ENCODE results near the gene CHFR. TPM values are rescaled to one million over a fixed set of nuclear protein-coding genes. Genes with fewer than 3 reads are reported as not detected.

Gene CHFR
- total and polyA plus RNA-seq, 2 experiments from 2014 or later, result 23.0 to 42.7 TPM

DNA sequence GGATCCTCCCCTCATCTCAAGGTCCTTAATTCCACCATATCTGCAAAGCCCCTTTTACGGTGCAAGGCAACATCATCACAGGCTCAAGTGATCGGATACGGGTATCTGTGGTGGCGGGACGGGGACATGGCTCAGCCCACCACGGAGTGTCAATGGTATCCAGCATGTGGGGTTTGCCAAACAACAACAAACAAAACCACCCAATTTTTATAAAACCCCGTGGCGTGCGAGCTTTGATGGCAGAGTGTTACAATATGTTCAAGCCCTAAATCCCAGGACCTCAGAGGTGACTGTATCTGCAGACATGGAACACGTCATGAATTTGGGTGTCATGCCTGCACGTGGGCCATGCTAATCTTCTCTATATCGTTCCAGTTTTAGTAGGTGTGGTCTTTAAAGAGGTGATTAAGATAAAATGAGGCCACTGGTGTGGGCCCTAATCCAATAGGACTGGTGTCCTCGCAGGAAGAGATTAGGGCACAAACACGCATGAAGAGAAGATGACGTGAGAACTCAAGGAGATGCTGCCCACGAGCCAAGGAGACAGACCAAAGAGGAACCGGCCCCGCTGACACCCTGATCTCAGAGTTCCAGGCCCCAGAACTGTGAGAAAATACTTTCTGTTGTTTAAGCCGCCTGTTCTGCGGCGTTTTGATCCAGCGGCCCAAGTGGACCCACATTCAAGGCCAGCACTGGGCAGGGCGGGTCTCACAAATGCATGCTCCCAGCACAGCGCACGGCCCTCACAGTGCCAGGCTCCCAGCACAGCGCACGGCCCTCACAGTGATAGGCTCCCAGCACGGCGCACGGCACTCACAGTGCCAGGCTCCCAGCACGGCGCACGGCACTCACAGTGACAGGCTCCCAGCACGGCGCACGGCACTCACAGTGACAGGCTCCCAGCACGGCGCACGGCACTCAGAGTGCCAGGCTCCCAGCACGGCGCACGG, 52.1 kb downstream of the CHFR start:
- no peak overlapping the region for H3K27ac Mint-ChIP-seq

More for the DNA sequence above, 52.1 kb downstream of the CHFR start:
- Histone ChIP-seq H4K20me1 (replicated peaks; ENCODE audit: insufficient read depth) (no peaks in the 10 kb centered on the region), H3K36me3 (ENCODE audit: insufficient read depth) (peaks cover 4% of the 10 kb centered on the region; the same call in 1 of the 2 replicates), H3K27ac (ENCODE audit: low read depth) (no peak overlapping the region), H3K4me2 (no peak overlapping the region), H2AFZ (no peak overlapping the region), H3K27me3 (ENCODE audit: insufficient read depth) (no peaks in the 10 kb centered on the region), H3K79me2 (replicated peaks; ENCODE audit: insufficient read depth) (no peaks in the 10 kb centered on the region), H3K4me1 (ENCODE audit: insufficient read depth) (no peaks in the 10 kb centered on the region), H3K9me2 (ENCODE audit: insufficient read depth) (no peaks in the 10 kb centered on the region), H3F3A (replicated peaks; ENCODE audit: low read depth) (peaks cover 9% of the 10 kb centered on the region), H3K4me3 (no peak overlapping the region)
- Mint-ChIP-seq H3K36me3 (ENCODE audit: low read depth) (peaks cover 14% of the 10 kb centered on the region), H3K9me3 (no peaks in the 10 kb centered on the region; the same call in none of the 3 replicates), H3K4me1 (no peaks in the 10 kb centered on the region; the same call in 2 of the 3 replicates), H3K27me3 (ENCODE audit: insufficient read depth, low read depth, poor library complexity) (peaks cover 8% of the 10 kb centered on the region), H3K4me3 (no peak overlapping the region)
- DNase-seq (ENCODE audit: low spot score), result no peak
- TF ChIP-seq, protein P1, sequence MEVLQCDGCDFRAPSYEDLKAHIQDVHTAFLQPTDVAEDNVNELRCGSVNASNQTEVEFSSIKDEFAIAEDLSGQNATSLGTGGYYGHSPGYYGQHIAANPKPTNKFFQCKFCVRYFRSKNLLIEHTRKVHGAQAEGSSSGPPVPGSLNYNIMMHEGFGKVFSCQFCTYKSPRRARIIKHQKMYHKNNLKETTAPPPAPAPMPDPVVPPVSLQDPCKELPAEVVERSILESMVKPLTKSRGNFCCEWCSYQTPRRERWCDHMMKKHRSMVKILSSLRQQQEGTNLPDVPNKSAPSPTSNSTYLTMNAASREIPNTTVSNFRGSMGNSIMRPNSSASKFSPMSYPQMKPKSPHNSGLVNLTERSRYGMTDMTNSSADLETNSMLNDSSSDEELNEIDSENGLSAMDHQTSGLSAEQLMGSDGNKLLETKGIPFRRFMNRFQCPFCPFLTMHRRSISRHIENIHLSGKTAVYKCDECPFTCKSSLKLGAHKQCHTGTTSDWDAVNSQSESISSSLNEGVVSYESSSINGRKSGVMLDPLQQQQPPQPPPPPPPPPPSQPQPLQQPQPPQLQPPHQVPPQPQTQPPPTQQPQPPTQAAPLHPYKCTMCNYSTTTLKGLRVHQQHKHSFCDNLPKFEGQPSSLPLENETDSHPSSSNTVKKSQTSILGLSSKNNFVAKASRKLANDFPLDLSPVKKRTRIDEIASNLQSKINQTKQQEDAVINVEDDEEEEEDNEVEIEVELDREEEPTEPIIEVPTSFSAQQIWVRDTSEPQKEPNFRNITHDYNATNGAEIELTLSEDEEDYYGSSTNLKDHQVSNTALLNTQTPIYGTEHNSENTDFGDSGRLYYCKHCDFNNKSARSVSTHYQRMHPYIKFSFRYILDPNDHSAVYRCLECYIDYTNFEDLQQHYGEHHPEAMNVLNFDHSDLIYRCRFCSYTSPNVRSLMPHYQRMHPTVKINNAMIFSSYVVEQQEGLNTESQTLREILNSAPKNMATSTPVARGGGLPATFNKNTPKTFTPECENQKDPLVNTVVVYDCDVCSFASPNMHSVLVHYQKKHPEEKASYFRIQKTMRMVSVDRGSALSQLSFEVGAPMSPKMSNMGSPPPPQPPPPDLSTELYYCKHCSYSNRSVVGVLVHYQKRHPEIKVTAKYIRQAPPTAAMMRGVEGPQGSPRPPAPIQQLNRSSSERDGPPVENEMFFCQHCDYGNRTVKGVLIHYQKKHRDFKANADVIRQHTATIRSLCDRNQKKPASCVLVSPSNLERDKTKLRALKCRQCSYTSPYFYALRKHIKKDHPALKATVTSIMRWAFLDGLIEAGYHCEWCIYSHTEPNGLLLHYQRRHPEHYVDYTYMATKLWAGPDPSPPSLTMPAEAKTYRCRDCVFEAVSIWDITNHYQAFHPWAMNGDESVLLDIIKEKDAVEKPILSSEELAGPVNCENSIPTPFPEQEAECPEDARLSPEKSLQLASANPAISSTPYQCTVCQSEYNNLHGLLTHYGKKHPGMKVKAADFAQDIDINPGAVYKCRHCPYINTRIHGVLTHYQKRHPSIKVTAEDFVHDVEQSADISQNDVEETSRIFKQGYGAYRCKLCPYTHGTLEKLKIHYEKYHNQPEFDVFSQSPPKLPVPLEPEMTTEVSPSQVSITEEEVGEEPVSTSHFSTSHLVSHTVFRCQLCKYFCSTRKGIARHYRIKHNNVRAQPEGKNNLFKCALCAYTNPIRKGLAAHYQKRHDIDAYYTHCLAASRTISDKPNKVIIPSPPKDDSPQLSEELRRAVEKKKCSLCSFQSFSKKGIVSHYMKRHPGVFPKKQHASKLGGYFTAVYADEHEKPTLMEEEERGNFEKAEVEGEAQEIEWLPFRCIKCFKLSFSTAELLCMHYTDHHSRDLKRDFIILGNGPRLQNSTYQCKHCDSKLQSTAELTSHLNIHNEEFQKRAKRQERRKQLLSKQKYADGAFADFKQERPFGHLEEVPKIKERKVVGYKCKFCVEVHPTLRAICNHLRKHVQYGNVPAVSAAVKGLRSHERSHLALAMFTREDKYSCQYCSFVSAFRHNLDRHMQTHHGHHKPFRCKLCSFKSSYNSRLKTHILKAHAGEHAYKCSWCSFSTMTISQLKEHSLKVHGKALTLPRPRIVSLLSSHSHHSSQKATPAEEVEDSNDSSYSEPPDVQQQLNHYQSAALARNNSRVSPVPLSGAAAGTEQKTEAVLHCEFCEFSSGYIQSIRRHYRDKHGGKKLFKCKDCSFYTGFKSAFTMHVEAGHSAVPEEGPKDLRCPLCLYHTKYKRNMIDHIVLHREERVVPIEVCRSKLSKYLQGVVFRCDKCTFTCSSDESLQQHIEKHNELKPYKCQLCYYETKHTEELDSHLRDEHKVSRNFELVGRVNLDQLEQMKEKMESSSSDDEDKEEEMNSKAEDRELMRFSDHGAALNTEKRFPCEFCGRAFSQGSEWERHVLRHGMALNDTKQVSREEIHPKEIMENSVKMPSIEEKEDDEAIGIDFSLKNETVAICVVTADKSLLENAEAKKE (CRISPR knock-in tag; IDR thresholded peaks at IDR 0.05), result no peak
- TF ChIP-seq ZNF114 (CRISPR knock-in tag; IDR thresholded peaks at IDR 0.05) (no peak), ZNF331 (CRISPR knock-in tag; IDR thresholded peaks at IDR 0.05; ENCODE audit: low read depth) (no peak), JUNB (IDR thresholded peaks at IDR 0.05; ENCODE audit: unreplicated experiment) (no peak), STAT1 (IDR thresholded peaks at IDR 0.05; ENCODE audit: unreplicated experiment) (no peak), EZH2phosphoT487 (IDR thresholded peaks at IDR 0.05; ENCODE audit: unreplicated experiment) (no peak), POLR2AphosphoS5 (IDR thresholded peaks at IDR 0.05; ENCODE audit: low read depth) (no peak), REST (IDR thresholded peaks at IDR 0.05; ENCODE audit: unreplicated experiment) (no peak), CREB1 (CRISPR knock-in tag; IDR thresholded peaks at IDR 0.05; ENCODE audit: low read depth) (no peak), NANOG (IDR thresholded peaks at IDR 0.05; ENCODE audit: borderline replicate concordance) (no peak), EZH2 (IDR thresholded peaks at IDR 0.05; ENCODE audit: low read depth, unreplicated experiment) (no peak)
- TF ChIP-seq, protein P2, sequence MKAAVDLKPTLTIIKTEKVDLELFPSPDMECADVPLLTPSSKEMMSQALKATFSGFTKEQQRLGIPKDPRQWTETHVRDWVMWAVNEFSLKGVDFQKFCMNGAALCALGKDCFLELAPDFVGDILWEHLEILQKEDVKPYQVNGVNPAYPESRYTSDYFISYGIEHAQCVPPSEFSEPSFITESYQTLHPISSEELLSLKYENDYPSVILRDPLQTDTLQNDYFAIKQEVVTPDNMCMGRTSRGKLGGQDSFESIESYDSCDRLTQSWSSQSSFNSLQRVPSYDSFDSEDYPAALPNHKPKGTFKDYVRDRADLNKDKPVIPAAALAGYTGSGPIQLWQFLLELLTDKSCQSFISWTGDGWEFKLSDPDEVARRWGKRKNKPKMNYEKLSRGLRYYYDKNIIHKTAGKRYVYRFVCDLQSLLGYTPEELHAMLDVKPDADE (IDR thresholded peaks at IDR 0.05), result no peak
- TF ChIP-seq, protein P3, sequence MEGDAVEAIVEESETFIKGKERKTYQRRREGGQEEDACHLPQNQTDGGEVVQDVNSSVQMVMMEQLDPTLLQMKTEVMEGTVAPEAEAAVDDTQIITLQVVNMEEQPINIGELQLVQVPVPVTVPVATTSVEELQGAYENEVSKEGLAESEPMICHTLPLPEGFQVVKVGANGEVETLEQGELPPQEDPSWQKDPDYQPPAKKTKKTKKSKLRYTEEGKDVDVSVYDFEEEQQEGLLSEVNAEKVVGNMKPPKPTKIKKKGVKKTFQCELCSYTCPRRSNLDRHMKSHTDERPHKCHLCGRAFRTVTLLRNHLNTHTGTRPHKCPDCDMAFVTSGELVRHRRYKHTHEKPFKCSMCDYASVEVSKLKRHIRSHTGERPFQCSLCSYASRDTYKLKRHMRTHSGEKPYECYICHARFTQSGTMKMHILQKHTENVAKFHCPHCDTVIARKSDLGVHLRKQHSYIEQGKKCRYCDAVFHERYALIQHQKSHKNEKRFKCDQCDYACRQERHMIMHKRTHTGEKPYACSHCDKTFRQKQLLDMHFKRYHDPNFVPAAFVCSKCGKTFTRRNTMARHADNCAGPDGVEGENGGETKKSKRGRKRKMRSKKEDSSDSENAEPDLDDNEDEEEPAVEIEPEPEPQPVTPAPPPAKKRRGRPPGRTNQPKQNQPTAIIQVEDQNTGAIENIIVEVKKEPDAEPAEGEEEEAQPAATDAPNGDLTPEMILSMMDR (conservative IDR thresholded peaks at IDR 0.05; ENCODE audit: low read depth in 2 of 2), result no peak
- ATAC-seq, result no peak

Measured in GM23338 (cell line).